Activated T-cell treated with anti-CD3 and anti-CD28 coated beads for 48 hours (primary cell): ENCODE results near the gene NOXO1.

Experiments
- DNase-seq: peaks from one replicate; pipeline ENCODE4 v3.0.0-alpha.2; 2020; ENCODE audit warnings: low read depth

NOXO1 gene

GRCh38 chr16:2009791-2010510 lies 28.7 kb upstream of the NOXO1 start, which contains the start of gene ZNF598:
ZNF598 (minus strand) TSS chr16:2009821.
- DNase-seq: peak; percentile 81

GRCh38 chr16:2009164-2009711 lies 28.0 kb upstream of the NOXO1 start:
- DNase-seq: no peak

GRCh38 chr16:2008631-2009163 lies 27.4 kb upstream of the NOXO1 start:
- DNase-seq: peak; percentile 42

- no peak for DNase-seq
Measured at GRCh38 chr16:2008009-2008526, 26.8 kb upstream of the NOXO1 start.

- no peak for DNase-seq
Measured at GRCh38 chr16:2007081-2007836, 26.0 kb upstream of the NOXO1 start.

GRCh38 chr16:2006317-2006716 lies 25.0 kb upstream of the NOXO1 start:
- no peak for DNase-seq

GRCh38 chr16:2005646-2006045 lies 24.4 kb upstream of the NOXO1 start:
- no peak for DNase-seq

- no peak for DNase-seq
Measured at GRCh38 chr16:2004795-2005517, 23.7 kb upstream of the NOXO1 start.

GRCh38 chr16:2003827-2004641 lies 22.8 kb upstream of the NOXO1 start:
- peak; percentile 91 for DNase-seq

GRCh38 chr16:2003231-2003826 lies 22.1 kb upstream of the NOXO1 start:
- DNase-seq: no peak

- DNase-seq: no peak
Measured at GRCh38 chr16:2002406-2003230, 21.3 kb upstream of the NOXO1 start.

GRCh38 chr16:2001456-2002355 lies 20.4 kb upstream of the NOXO1 start:
- DNase-seq: no peak

- no peak for DNase-seq
Measured at GRCh38 chr16:2001035-2001434, 19.8 kb upstream of the NOXO1 start.

GRCh38 chr16:1999866-2000514 lies 18.7 kb upstream of the NOXO1 start:
- no peak for DNase-seq

GRCh38 chr16:1998852-1999801 lies 17.9 kb upstream of the NOXO1 start:
- no peak for DNase-seq

GRCh38 chr16:1998360-1998835 lies 17.1 kb upstream of the NOXO1 start:
- DNase-seq: no peak
